Bronchial epithelial cell (primary cell): ENCODE data around the gene ZBTB44. TPM values are rescaled to one million over a fixed set of nuclear protein-coding genes. Genes with fewer than 3 reads are reported as not detected.
A peak's percentile ranks its signal among the peaks of the same experiment; 100 is the strongest.
"Not testable (repeated sequence)": the region's sequence is repeated elsewhere in the genome, so short reads cannot be mapped to it uniquely, and the experiment has no call there.

Source experiments
- DNase-seq: peaks from one replicate; pipeline ENCODE4 v3.0.0-alpha.2; 2010; ENCODE audit warnings: low read depth
- FAIRE-seq: peaks from 2 replicates; lab custom pipeline; 2011; peaks lifted over from hg19 to GRCh38; lab: Jason Lieb, UNC
- H3K27me3 ChIP-seq: 2 replicates; pipeline ENCODE4 v1.5.1; 2011; ENCODE audit warnings: low read length; ENCODE audit not compliant: control insufficient read depth, insufficient read depth
- H3K36me3 ChIP-seq: 2 replicates; pipeline ENCODE4 v1.5.1; 2011; ENCODE audit warnings: low read length; ENCODE audit not compliant: control insufficient read depth, insufficient read depth
- H3K4me3 ChIP-seq: 2 replicates; pipeline ENCODE4 v1.5.1; 2011; ENCODE audit warnings: mild to moderate bottlenecking, low read depth, low read length, control low read depth
- CTCF ChIP-seq: IDR thresholded peaks from 2 replicates; pipeline ENCODE4 v1.5.1; 2011; ENCODE audit warnings: mild to moderate bottlenecking, moderate library complexity, low read length, control low read depth, inconsistent platforms; ENCODE audit not compliant: insufficient read depth, severe bottlenecking
- total RNA-seq: library from RNA; depleted of rRNA; stranded (reverse); fragments of >200 nt; gene quantifications from 2 replicates; pipeline ENCODE4 v1.2.1, GENCODE V29; 2014

Gene ZBTB44
- total RNA-seq, 1 donor from 2014 or later = 28.4 TPM

DNA sequence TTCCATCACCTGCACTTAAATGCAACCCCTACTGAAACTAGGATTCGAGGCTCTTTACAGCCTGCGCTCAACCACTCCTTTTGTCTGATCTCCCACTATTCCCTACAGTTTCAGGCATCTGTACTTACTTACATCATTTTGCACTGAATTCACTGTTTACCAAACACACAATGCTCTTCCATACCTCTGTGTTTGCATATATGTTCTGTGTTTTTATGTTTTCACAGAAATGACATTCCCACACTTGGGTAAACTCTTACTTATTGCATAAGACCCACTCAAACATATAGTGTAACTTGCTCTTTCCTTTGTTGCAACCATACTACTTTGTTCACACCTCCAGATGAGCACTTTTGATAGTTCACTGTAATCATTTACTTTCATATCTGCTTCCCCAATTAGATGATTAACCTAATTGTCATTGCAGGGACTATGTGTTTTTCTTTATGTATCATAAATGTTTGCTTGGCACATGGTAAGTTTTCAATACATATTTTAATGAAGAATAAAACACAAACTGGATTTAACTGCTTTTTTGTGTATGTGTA is 54.6 kb downstream of the ZBTB44 start:
- FAIRE-seq (peak; percentile 28), DNase-seq (no peak)
- no peaks in the 10 kb centered on the region for H3K27me3 ChIP-seq
- H3K36me3 ChIP-seq = peaks cover 3% of the 10 kb centered on the region
- no peak for TF ChIP-seq CTCF
- no peak overlapping the region for H3K4me3 ChIP-seq

DNA sequence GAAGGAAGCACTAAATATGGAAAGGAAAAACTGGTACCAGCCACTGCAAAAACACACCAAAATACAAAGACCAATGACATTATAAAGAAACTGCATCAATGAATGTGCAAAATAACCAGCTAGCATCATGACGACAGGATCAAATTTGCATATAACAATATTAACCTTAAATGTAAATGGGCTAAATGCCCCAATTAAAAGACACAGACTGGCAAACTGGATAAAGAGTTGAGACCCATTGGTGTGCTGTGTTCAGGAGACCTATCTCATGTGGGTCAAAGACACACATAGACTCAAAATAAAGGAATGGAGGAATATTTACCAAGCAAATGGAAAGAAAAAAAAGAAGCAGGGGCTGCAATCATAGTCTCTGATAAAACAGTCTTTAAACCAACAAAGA is 63.0 kb downstream of the ZBTB44 start:
- H3K4me3 ChIP-seq, H3K27me3 ChIP-seq, DNase-seq, H3K36me3 ChIP-seq, FAIRE-seq: not testable (repeated sequence)

- H3K4me3 ChIP-seq, DNase-seq, FAIRE-seq, H3K27me3 ChIP-seq, H3K36me3 ChIP-seq: not testable (repeated sequence)
Measured at GRCh38 chr11:130249929-130250328, 64.8 kb downstream of the ZBTB44 start.

GRCh38 chr11:130249371-130249770 is 65.3 kb downstream of the ZBTB44 start:
- DNase-seq (no peak), FAIRE-seq (no peak)
- no peak for TF ChIP-seq CTCF
- H3K4me3 ChIP-seq = no peak overlapping the region
- H3K36me3 ChIP-seq = no peaks in the 10 kb centered on the region
- no peaks in the 10 kb centered on the region for H3K27me3 ChIP-seq

DNA sequence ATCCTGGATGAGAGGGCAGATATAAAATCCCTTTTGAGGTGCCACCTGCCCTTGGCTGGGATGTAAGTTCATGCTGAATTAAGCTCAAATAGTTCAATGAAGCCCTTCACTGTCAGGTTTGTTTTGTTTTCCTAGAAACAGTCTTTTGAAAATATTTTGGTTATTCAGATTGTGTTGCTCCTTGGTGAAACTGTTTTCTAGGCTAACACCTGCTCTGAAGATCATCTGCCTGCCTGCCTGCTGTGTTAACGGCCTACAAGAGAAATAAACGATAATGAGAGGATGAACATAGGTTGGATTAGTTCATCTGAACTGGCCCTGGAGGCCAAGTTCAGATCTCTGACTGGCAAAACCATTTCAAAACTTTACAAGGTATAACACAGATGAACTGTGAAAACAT is 67.4 kb downstream of the ZBTB44 start:
- no peak overlapping the region for H3K4me3 ChIP-seq
- DNase-seq (no peak), FAIRE-seq (peak; percentile 66)
- no peaks in the 10 kb centered on the region for H3K27me3 ChIP-seq
- H3K36me3 ChIP-seq = no peaks in the 10 kb centered on the region
- no peak for TF ChIP-seq CTCF

DNA sequence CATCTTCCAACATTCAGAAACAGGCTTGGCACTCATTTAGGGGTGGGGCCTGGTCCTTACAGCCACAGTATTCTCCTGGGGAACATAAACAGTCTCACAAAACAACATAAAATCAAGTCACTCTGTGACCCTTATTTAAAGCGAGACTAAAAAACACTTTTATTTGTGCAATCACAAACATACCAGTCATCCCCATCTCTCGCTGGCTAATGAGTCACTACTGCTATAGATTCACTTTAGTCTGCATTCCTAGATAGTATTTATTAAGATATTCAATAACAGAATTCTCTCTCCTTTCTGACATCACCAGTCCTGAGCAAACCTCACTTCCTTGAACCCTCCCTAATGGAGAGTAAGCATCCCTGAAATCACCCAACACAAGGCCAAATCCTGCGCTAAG is 68.0 kb downstream of the ZBTB44 start:
- no peaks in the 10 kb centered on the region for H3K36me3 ChIP-seq
- no peak for FAIRE-seq
- no peak overlapping the region for H3K4me3 ChIP-seq
- no peak for TF ChIP-seq CTCF
- DNase-seq = peak; percentile 38
- H3K27me3 ChIP-seq = no peaks in the 10 kb centered on the region

DNA sequence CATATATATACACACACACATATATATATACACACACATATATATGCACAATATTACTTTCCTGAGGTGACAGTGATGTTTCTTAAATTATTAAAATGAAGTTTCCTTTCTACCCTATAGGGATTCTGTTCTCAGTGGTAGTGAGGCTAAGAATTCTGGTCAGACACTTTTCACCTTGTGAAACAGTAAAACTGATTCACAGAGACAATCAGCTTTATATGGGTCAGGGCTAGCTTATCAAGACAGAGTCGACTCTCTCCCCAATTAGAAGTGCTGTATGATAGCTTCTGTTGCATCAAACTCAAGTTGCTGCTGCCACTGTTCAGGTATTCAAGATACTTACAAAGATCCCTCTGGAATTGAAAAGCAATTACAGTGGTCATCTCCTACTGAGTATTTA is 68.4 kb downstream of the ZBTB44 start:
- Histone ChIP-seq H3K4me3 (no peak overlapping the region), H3K27me3 (no peaks in the 10 kb centered on the region), H3K36me3 (no peaks in the 10 kb centered on the region)
- no peak for FAIRE-seq
- no peak for TF ChIP-seq CTCF
- DNase-seq = no peak

GRCh38 chr11:130245375-130245774 is 69.3 kb downstream of the ZBTB44 start:
- FAIRE-seq = peak; percentile 23
- not testable (repeated sequence) for H3K27me3 ChIP-seq, H3K36me3 ChIP-seq, DNase-seq, H3K4me3 ChIP-seq
